Transverse colon (tissue), 4 donors: ENCODE data around the gene FNDC3B.

Experiments used
- CTCF ChIP-seq, 5 experiments: fragments of 200-600 bp in 3 of 5; fragments of 450-650 bp in 2 of 5; sonication (generic) in 3 of 5; IDR thresholded peaks; 1 replicate in 2 of 5; 2 replicates in 3 of 5; pipeline ENCODE4 v1.5.1; 2016 to 2017; ENCODE audit warnings: antibody characterized with exemption in 5 of 5, inconsistent platforms in 3 of 5, mild to moderate bottlenecking in 2 of 5, moderate library complexity in 1 of 5
- POLR2A ChIP-seq: fragments of 450-650 bp; IDR thresholded peaks from one replicate; pipeline ENCODE4 v1.6.1; 2016; ENCODE audit warnings: antibody characterized with exemption, mild to moderate bottlenecking, moderate library complexity
- POLR2AphosphoS5 ChIP-seq, 3 donors: sonication (generic); formaldehyde crosslinking; IDR thresholded peaks; one replicate each; pipeline ENCODE4 v1.6.1; 2016; ENCODE audit warnings: antibody characterized with exemption in 3 of 3

- TF ChIP-seq CTCF (IDR thresholded peaks at IDR 0.05) (no peak), POLR2AphosphoS5 (IDR thresholded peaks at IDR 0.05) (no peak), POLR2A (no peak)
Observed at GRCh38 chr3:172328282-172328681, 288.9 kb downstream of the FNDC3B start.
